Effector memory CD4-positive, alpha-beta T cell (primary cell): ENCODE data around the gene PARP4.
"Not testable (repeated sequence)": the region's sequence is repeated elsewhere in the genome, so short reads cannot be mapped to it uniquely, and the experiment has no call there.

Experiments used
- DNase-seq, 3 donors: peaks; one replicate each; pipeline ENCODE4 v3.0.0-alpha.2; 2020
- H3K27ac ChIP-seq: 2 replicates; pipeline ENCODE4 v1.7.0; 2013; ENCODE audit warnings: mild to moderate bottlenecking, low read length, moderate library complexity; ENCODE audit not compliant: insufficient read depth, poor library complexity, severe bottlenecking
- H3K27me3 ChIP-seq: replicated peaks from 2 replicates; pipeline ENCODE4 v1.7.0; 2013; ENCODE audit warnings: mild to moderate bottlenecking, low read length; ENCODE audit not compliant: insufficient read depth, control insufficient read depth, poor library complexity, severe bottlenecking
- H3K36me3 ChIP-seq: 2 replicates; pipeline ENCODE4 v1.7.0; 2013; ENCODE audit warnings: mild to moderate bottlenecking, low read length, moderate library complexity; ENCODE audit not compliant: control insufficient read depth, insufficient read depth
- H3K4me1 ChIP-seq: 2 replicates; pipeline ENCODE4 v1.7.0; 2013; ENCODE audit warnings: low read length, mild to moderate bottlenecking; ENCODE audit not compliant: control insufficient read depth, insufficient read depth, poor library complexity, severe bottlenecking
- H3K4me3 ChIP-seq: 2 replicates; pipeline ENCODE4 v1.7.0; 2013; ENCODE audit warnings: low read length, low read depth, mild to moderate bottlenecking; ENCODE audit not compliant: insufficient read depth, poor library complexity, severe bottlenecking
- H3K9me3 ChIP-seq: 2 replicates; pipeline ENCODE4 v1.7.0; 2013; ENCODE audit warnings: mild to moderate bottlenecking, low read length, moderate library complexity; ENCODE audit not compliant: control insufficient read depth

PARP4 gene

DNA sequence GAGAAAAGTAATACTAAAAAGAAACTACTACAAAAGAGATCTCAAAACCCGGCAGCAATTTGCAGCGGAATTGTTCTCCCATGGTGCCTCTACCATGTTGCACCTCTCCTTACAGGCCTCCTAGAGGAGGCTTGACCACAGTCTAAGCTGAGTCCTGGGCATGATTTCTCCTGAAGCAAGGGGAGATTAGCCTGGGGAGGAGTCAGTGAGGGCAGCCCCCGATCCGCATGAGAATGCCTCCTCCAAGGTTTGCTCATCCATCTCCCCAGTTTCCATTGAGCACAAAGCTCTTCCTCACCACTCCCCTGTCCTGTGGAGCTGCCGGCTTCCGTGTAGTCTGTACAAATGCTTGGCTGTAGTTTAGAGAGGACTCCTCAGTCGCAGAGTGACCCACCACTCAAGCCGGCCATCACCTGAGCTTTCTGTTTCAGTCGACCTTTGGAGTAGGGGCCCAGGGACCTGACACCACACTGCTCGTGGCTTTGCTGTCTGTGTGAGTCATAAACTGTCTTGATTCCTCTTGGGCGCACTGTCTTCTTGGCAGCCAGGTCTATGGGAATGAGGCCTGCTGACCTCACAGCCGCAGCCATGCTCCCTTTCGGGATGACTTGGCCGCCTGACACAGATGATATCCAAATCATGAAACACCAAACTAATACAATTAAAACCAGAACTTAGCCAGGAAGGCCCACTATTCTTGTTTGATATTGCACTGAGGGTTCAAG lies 130.9 kb downstream of the PARP4 start:
- H3K36me3 ChIP-seq, result no peaks in the 10 kb centered on the region
- DNase-seq, result no peak
- H3K27ac ChIP-seq, result no peak overlapping the region
- H3K9me3 ChIP-seq, result no peaks in the 10 kb centered on the region
- H3K4me1 ChIP-seq, result no peaks in the 10 kb centered on the region
- no peaks in the 10 kb centered on the region for H3K27me3 ChIP-seq
- no peak overlapping the region for H3K4me3 ChIP-seq

DNA sequence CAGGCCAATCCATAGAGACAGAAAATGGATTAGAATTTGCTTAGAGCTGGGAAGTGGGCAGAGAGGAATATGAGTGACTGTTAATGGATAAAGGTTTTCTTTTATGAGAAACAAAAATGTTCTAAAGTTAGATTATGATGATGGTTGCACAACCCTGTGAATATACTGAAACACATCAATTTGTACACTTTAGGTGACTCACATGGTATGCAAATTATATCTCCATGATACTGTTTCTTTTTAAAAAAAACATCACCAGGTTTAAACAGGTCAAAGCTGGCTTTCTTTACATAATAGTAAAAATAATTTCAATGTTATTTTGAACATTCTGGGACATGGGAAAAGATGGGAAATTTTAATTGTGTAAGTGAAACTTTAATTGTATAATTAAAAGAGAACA lies 131.7 kb downstream of the PARP4 start:
- not testable (repeated sequence) for H3K9me3 ChIP-seq, H3K27ac ChIP-seq, H3K36me3 ChIP-seq, H3K27me3 ChIP-seq, H3K4me3 ChIP-seq, DNase-seq, H3K4me1 ChIP-seq

DNA sequence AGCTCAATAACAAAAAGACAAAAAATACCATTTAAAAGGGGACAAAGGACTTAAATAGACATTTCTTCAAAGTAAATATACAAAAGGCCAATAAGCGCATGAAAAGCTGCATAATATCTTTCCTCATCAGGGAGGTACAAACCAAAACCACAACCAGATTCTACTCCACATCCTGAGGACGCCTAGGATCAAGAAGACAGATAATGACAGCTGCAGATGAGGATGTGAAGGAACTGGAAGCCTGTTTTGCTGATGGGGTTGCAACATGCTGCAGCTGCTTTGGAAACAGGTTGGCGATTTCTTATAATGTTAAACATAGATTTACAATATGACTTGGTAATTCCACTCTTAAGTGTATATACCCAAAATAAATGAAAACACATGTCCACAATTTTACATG lies 132.4 kb downstream of the PARP4 start:
- not testable (repeated sequence) for H3K27ac ChIP-seq, H3K4me3 ChIP-seq, H3K4me1 ChIP-seq, DNase-seq, H3K27me3 ChIP-seq, H3K9me3 ChIP-seq, H3K36me3 ChIP-seq

DNA sequence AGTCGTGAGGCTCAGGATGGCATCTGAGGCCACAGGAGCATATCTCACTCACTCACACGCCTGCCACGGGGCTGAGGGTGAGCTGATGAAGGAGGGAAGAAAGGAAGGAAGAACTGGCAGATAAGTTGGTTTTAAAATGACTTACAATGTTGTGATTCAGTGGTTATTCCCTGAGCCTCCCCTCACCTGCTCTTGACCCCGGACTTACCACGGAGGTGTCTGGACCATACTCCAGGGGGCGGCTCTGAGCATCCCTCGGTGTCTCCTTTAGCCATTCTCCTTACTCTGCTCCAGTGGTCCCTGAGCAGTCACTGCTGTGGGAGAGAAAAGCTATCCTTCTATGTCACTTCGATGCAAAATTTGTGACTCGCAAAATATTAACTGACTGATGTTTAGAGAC lies 141.3 kb downstream of the PARP4 start:
- H3K27ac ChIP-seq, H3K36me3 ChIP-seq, H3K9me3 ChIP-seq, DNase-seq, H3K4me1 ChIP-seq, H3K27me3 ChIP-seq, H3K4me3 ChIP-seq: not testable (repeated sequence)
